Aorta (tissue), 5 donors: ENCODE data around the gene ECHS1. TPM values are rescaled to one million over a fixed set of nuclear protein-coding genes. Genes with fewer than 3 reads are reported as not detected.
A peak's percentile ranks its signal among the peaks of the same experiment; 100 is the strongest.

Experiments
- ATAC-seq: fragments of 200-7000 bp; cut with Tn5 transposase; one replicate; pipeline ENCODE4 v1.9.1; 2022; ENCODE audit warnings: moderate library complexity; ENCODE audit not compliant: low FRiP score
- DNase-seq, 2 donors: peaks; one replicate each; pipeline ENCODE4 v3.0.0-alpha.2; 2020
- H3K27ac ChIP-seq, 2 donors: one replicate each; pipeline ENCODE4 v1.5.1; 2013; ENCODE audit warnings: low read length in 2 of 2, mild to moderate bottlenecking in 2 of 2, moderate library complexity in 2 of 2, control low read depth in 1 of 2, inconsistent platforms in 1 of 2, low read depth in 1 of 2
- H3K27me3 ChIP-seq, 2 donors: one replicate each; pipeline ENCODE4 v1.6.1; 2013; ENCODE audit warnings: control low read depth in 1 of 2, low read length in 1 of 2, mild to moderate bottlenecking in 1 of 2, moderate library complexity in 1 of 2; ENCODE audit not compliant: insufficient read depth in 2 of 2, control insufficient read depth in 1 of 2
- H3K36me3 ChIP-seq, 2 donors: one replicate each; pipeline ENCODE4 v1.6.1; 2013; ENCODE audit warnings: control low read depth in 1 of 2, low read length in 1 of 2, mild to moderate bottlenecking in 1 of 2; ENCODE audit not compliant: insufficient read depth in 2 of 2, control insufficient read depth in 1 of 2
- H3K4me1 ChIP-seq, 2 donors: one replicate each; pipeline ENCODE4 v1.6.1; 2013; ENCODE audit warnings: low read length in 2 of 2, control low read depth in 1 of 2, mild to moderate bottlenecking in 1 of 2, moderate library complexity in 1 of 2; ENCODE audit not compliant: insufficient read depth in 2 of 2, control insufficient read depth in 1 of 2
- H3K4me3 ChIP-seq, 2 donors: one replicate each; pipeline ENCODE4 v1.5.1; 2013; ENCODE audit warnings: low read length in 2 of 2, control low read depth in 1 of 2, mild to moderate bottlenecking in 1 of 2
- H3K9me3 ChIP-seq: one replicate; pipeline ENCODE4 v1.6.1; 2013; ENCODE audit warnings: mild to moderate bottlenecking, low read length; ENCODE audit not compliant: control insufficient read depth
- WGBS, 2 donors: extraction: QIAGEN DNeasy Blood & Tissue Kit; methylation state at CpG; one replicate each; pipeline ENCODE4 v1.1.7; 2013; 5-methylcytosine and 5-hydroxymethylcytosine counted together
- intact Hi-C, 2 donors: fragments of 100-400 bp; cut with DNase I; formaldehyde crosslinking; loops; one replicate each; pipeline versions ENCODE4 v1.14.2 to v1.15.0; 2022
- polyA plus RNA-seq, 2 donors: library from polyadenylated mRNA; stranded (reverse); fragments of 200-250 nt; gene quantifications; one replicate each; pipeline ENCODE4 v1.2.3, GENCODE V29; 2013
- total RNA-seq, 2 donors: library from RNA; stranded (reverse); fragmentation: NEBNext Ultra II Directional; extraction: Animal tissue kit (Norgen Biotek cat#: 25700); gene quantifications; one replicate each; pipeline ENCODE4 v1.2.1, GENCODE V29; 2021
- donor health status: healthy with polysubstance abuse.
- donor health status: Bipolar disorder and iron deficiency.
- donor health status: DM: no; HTN: no; CAD: no.
- donor health status: DM: no; HTN: no; CAD: no.
- donor health status: DM: yes; HTN: yes; CAD: no.

ECHS1 gene
- total and polyA plus RNA-seq, 4 donors: 34.3 to 93.7 (median 52.5) TPM

- 86 to 87% methylated on average over 11 of the region's 11 CpGs for WGBS, 2 donors
- no peaks in the 10 kb centered on the region for H3K27me3 ChIP-seq
- no peak overlapping the region for H3K4me3 ChIP-seq
- no peak for ATAC-seq
- H3K4me1 ChIP-seq: no peaks in the 10 kb centered on the region
- no peaks in the 10 kb centered on the region for H3K9me3 ChIP-seq
- no peak overlapping the region for H3K27ac ChIP-seq
- intact Hi-C loops: no loop called here
- H3K36me3 ChIP-seq: no peaks in the 10 kb centered on the region
- no peak for DNase-seq
Measured at GRCh38 chr10:133358925-133359310, 14.2 kb downstream of the ECHS1 start.

DNA sequence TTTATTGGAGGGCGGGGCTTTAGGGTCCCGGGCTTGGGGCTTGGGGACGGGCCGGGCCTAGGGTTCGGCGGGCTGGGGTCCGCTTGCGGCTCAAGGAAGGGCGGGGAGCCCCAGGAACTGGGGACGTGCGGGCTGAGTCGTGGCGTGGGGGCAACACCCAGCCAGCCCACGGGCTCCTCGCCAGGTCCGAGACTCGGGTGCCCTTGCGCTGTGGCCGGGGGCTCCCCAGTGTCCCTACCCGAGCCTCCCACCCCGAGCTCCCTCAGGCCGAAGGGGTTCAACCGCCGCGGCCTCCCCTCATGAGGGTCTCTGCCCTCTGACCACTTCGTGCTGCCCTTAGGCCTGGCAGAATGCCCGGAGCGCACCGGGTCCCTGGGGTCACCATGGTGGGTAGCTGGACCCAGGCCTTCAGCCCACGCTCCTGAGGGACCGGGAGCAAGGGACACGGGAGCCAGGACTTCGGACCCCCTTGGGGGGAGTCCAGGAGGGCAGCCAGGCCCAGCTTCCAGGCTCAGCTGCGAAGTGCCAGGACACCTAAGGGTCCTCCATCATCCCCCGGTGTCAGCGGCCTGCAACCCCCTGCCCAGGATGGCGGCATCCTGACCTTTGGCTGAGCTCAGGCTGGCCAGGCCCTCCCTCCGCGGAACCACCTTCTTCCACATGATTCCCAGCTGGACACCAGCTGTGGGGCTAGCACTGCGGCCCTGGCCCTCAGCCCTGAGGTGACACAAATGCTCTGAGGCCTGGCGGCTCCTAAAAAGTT, 14.8 kb downstream of the ECHS1 start:
- intact Hi-C loops: no loop called here
- Histone ChIP-seq H3K36me3 (no peaks in the 10 kb centered on the region), H3K9me3 (no peaks in the 10 kb centered on the region), H3K4me3 (no peak overlapping the region), H3K27ac (no peak overlapping the region), H3K4me1 (no peaks in the 10 kb centered on the region), H3K27me3 (no peaks in the 10 kb centered on the region)
- 83 to 86% methylated on average over 36 to 41 of the region's 41 CpGs for WGBS, 2 donors
- ATAC-seq (no peak), DNase-seq (peak in 1 of 2 donors; percentile 80)

GRCh38 chr10:133357285-133358161, 15.6 kb downstream of the ECHS1 start, which contains the start of gene FUOM:
TSS of gene FUOM (minus strand) at chr10:133358019. CDS start at chr10:133358007, 12 bp downstream.
- Histone ChIP-seq H3K36me3 (no peaks in the 10 kb centered on the region), H3K4me1 (no peaks in the 10 kb centered on the region), H3K27me3 (no peaks in the 10 kb centered on the region), H3K4me3 (peak within 1 kb of the TSS; percentile 51 to 56), H3K9me3 (no peaks in the 10 kb centered on the region), H3K27ac (no peak within 1 kb of the TSS)
- intact Hi-C loops: no loop called here
- 2 to 4% methylated on average over 52 to 83 of the region's 83 CpGs for WGBS, 2 donors
- DNase-seq: peak; percentile 77 to 84
- peak; percentile 72 for ATAC-seq

DNA sequence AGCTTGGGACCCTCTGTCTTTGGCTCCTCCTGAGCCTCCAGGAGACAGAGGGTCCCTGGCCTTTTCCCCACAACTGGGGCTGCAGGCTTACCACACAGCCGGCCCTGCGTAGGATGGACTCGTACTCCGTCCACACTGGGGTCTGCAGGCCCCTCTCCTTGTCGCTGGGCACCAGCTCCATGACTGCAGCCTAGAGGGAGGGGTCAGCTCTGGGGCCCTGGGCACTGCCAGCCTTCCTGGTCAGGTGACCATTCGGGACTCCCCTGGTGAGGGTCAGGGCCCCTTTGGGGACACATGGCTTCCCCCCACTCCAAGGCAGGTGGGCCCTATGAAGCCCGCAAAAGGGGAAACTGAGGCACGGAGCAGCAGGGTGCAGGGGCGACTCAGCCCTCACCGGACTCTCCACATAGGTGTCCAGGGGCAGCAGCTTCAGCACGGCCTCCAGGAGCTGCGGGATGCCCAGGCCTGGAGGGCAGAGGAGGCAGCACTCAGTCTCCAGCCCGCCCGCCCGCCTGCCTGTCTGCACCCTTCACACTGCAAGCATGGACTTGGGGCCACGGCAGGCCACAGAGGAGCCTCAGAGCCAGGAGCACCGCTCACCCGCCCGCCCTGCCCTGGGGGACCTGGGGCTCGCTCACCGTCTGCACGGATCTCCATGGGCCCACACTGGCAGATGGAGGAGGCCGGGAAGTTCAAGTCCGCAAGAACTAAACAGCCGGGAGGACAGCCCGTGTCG, 16.4 kb downstream of the ECHS1 start:
- DNase-seq (no peak), ATAC-seq (no peak)
- intact Hi-C loops: no loop called here
- WGBS, 2 donors: 53 to 55% methylated on average over 25 to 27 of the region's 27 CpGs
- Histone ChIP-seq H3K4me1 (no peaks in the 10 kb centered on the region), H3K9me3 (no peaks in the 10 kb centered on the region), H3K27ac (no peak overlapping the region), H3K36me3 (no peaks in the 10 kb centered on the region), H3K27me3 (no peaks in the 10 kb centered on the region), H3K4me3 (peak overlapping the region in 1 of 2 donors; percentile 51)

DNA sequence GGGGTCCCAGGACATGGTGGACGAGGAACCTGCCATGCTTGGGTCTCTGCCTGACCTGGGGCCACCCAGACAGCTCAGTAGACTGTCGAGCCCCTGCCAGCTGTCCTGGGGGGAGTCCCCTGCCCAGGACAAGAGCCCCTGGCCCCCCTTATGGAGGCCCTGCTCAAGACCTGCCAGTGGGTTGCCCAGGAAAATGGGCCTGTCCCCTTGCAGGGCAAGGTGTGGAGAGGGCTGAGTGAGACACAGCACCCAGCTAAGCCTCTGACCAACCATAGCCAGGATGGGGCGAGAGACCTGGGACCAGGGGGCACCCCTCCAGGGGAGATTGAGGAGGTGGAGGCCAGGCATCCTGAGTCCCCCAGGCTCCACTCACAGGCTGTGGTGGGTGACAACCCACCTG, 17.2 kb downstream of the ECHS1 start:
- WGBS, 2 donors: 97 to 100% methylated on average over 3 of the region's 3 CpGs
- ATAC-seq (no peak), DNase-seq (no peak)
- Histone ChIP-seq H3K36me3 (no peaks in the 10 kb centered on the region), H3K4me1 (no peaks in the 10 kb centered on the region), H3K9me3 (no peaks in the 10 kb centered on the region), H3K4me3 (no peak overlapping the region), H3K27me3 (no peaks in the 10 kb centered on the region), H3K27ac (no peak overlapping the region)
- intact Hi-C loops: no loop called here

- no peaks in the 10 kb centered on the region for H3K4me1 ChIP-seq
- H3K27ac ChIP-seq: no peak overlapping the region
- no peaks in the 10 kb centered on the region for H3K36me3 ChIP-seq
- no peaks in the 10 kb centered on the region for H3K9me3 ChIP-seq
- H3K4me3 ChIP-seq: no peak overlapping the region
- intact Hi-C loops: no loop called here
- DNase-seq: no peak
- no peaks in the 10 kb centered on the region for H3K27me3 ChIP-seq
- 95 to 98% methylated on average over 6 of the region's 6 CpGs for WGBS, 2 donors
- ATAC-seq: no peak
Measured at GRCh38 chr10:133355266-133355665, 17.9 kb downstream of the ECHS1 start.

- no peaks in the 10 kb centered on the region for H3K27me3 ChIP-seq
- 93 to 94% methylated on average over 14 of the region's 14 CpGs for WGBS, 2 donors
Measured at GRCh38 chr10:133354672-133355240, 18.4 kb downstream of the ECHS1 start.

GRCh38 chr10:133353988-133354605, 19.1 kb downstream of the ECHS1 start:
- no peak overlapping the region for H3K4me3 ChIP-seq
- H3K36me3 ChIP-seq: no peaks in the 10 kb centered on the region

More at GRCh38 chr10:133354672-133355240, 18.4 kb downstream of the ECHS1 start:
- H3K27ac ChIP-seq: no peak overlapping the region
- H3K9me3 ChIP-seq: no peaks in the 10 kb centered on the region
- H3K4me1 ChIP-seq: no peaks in the 10 kb centered on the region
- no peak overlapping the region for H3K4me3 ChIP-seq
- no peak for DNase-seq
- intact Hi-C loops: no loop called here
- no peak for ATAC-seq
- no peaks in the 10 kb centered on the region for H3K36me3 ChIP-seq

More at GRCh38 chr10:133353988-133354605, 19.1 kb downstream of the ECHS1 start:
- ATAC-seq (no peak), DNase-seq (no peak)
- Histone ChIP-seq H3K27me3 (no peaks in the 10 kb centered on the region), H3K9me3 (no peaks in the 10 kb centered on the region), H3K27ac (no peak overlapping the region), H3K4me1 (no peaks in the 10 kb centered on the region)
- WGBS, 2 donors: 87 to 96% methylated on average over 15 to 16 of the region's 16 CpGs
- intact Hi-C loops: no loop called here
